HG03575 (cell line): ENCODE data around the gene ASB10.

Source experiments
- ATAC-seq: cut with Tn5 transposase; IDR thresholded peaks from one replicate; pipeline ENCODE4 v1.9.1; 2021; ENCODE audit not compliant: unreplicated experiment, insufficient number of reproducible peaks, low FRiP score; ENCODE audit errors: extremely low read depth

The ASB10 gene

DNA sequence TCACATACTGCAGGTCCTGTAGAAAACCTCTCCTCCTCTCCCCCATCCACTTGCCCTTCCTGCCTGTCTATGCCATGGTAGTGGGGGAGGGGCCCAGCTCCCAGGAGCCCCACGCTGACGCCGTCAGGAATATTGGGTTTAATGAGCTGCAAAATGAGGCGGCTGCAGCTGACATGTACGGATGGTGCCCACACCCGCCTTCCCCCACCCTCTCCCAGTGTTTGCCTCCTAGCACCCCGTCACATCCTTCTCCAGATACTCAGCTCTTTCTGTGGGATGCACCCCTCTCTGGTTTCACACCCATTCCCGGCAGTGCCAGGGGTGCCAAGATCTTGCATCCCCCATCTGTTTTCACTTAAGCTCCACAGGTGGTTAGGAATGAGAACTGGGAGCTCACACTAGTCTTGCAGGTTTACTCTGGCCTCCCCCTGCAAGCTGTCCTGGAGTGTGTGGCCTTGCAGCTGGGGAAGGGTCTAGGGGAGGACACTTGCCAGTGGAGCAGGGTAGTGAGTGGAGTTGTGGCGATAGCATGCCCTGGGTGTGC lies 45.7 kb downstream of the ASB10 start:
- ATAC-seq: no peak

DNA sequence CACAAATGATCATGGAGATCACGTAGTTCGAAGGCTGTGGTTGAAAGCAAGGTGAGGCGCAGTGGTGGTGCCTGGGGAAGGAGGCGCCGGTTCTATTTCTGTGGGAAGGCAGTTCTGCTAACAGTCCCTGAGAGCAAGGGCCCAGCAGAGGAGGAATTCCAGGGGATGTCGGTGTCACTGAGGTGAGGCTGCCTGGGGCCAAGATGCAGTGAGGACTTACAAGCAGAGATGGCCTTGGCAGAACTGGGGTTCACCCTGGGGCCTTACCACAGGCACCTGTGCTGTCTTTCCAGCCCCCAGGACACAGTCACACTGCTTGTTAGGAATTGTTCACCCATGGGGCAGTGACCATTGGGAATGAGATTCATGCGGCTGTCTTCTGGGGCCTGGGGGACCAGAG lies 46.2 kb downstream of the ASB10 start:
- no peak for ATAC-seq

DNA sequence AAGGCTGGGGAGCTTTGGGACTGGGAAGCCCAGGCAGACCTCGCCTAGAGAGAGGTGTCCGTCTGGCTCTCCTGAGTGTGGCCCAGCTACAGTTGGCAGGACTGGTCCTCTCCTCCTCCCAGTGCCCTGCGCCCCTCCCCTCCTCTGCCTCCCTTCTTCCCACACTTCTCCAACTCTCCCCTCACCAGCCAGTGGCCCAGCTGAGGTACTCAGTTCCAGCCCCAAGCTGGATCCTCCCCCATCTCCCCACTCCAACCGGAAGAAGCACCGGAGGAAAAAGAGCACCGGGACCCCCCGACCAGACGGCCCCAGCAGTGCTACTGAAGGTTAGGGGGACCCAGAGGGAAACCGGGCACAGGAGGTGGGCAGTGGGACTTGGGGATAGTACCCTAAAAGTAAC lies 47.3 kb downstream of the ASB10 start:
- no peak for ATAC-seq

DNA sequence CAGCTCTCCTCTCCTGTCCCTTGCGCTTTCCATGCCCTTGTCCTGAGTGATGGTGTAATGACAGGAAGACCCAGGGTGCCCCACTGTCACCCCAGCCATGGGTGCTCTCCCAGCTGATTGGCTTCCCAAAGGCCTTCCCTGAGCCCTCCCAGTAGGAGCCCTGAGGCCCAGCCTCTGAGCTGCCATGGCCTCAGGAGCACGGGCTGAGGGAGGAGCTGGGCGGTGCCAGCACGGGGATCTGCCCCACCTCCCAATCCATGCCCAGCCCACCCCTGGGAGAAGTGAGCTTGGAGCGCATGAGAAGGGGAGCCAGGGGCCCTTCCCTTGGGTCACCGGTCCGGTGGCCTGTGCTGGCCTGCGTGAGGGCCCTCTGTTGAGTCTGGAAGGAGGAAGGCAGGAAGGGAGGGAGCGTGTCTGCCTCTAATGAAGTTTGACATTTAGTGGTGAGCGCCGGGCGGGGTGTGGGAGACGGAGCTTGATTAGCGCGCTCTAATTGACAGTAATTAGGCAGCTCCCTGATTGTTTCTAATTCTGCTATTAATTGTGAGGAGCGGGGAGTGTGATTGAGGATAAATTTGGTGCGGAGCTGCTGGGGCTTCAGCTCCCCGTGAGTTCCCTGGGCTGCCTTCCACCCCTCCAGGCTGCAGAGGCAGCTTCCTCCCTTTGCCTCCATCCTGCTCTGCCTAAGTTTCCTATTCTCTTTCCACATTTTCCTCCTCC lies 47.8 kb downstream of the ASB10 start:
- ATAC-seq: no peak

DNA sequence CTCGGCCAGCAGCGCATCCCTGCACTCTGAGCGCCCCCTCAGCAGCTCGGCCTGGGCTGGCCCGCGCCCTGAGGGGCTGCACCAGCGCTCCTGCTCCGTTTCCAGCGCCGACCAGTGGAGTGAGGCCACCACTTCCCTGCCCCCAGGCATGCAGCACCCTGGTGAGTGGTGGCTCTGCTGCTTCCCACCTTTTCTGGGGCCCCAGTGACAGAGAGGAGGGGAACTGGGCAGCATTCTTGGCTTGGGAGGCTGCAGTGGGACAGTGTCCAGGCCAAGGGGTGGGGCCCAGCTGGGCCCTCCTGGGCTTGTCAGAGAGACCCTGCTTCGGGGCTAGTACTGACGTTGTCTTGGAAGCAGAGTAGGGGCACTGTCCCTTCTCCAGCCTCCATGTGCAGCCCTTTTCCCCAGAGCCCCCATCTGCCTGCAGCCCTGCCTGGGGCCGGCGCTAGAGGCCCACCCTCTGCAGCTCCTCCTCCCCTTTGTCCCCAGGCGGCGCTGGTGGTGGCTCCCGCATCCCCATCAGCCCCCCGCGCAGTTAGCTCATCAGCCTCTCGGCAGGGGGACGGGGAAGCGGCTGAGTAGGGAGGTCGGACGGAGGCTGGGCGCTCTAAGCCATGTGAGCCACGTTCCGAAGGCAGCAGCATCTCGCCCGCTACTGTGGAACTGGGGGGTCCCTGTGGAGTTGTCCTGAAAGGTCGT lies 48.7 kb downstream of the ASB10 start:
- no peak for ATAC-seq

DNA sequence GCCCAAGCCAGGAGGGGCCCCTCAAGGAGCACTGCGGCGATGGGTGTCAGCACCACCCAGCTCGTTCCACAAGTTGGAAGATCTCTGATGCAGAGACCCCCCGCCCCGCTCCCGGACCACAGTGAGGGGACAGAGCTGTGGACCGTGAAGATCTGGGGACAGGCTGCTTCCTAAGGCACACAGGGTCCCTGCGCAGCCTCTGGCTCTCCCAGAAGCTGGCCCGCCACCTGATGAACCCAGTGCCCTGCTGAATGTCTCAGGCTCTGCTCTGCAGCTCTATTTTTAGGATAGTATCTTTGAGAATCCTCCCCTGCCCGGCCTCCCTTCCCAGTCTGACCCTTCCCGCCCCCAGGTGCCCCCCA lies 49.3 kb downstream of the ASB10 start:
- no peak for ATAC-seq

DNA sequence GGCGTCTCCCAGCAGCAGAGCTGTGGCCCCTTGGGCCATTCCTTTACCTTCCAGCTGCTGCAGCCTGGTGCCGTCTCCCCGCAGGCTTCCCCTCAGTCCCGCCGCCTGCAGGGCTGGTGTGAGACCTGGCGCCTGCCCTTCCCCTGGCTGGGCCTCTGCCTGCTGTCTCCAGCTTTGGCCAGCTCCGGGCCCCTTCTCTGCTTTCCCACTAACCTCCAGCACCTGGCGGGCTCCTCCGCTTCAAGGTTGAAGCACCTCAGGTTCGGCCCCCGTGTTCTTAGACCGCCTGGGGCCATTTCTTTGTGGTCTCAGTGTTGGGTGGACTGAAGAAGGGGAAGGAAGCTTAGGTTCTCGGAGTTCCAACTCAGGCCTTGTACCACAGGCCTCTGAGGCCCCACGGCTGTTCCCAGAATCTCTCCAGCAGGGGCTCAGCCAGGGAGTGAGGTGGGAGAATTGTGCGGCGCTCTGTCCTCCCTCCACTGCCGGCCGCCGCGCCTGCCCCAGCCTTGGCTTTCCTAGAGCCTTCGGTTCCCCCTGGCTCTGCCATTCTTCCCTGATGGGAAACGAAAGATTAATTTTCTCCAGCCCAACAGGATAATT lies 49.9 kb downstream of the ASB10 start:
- no peak for ATAC-seq

DNA sequence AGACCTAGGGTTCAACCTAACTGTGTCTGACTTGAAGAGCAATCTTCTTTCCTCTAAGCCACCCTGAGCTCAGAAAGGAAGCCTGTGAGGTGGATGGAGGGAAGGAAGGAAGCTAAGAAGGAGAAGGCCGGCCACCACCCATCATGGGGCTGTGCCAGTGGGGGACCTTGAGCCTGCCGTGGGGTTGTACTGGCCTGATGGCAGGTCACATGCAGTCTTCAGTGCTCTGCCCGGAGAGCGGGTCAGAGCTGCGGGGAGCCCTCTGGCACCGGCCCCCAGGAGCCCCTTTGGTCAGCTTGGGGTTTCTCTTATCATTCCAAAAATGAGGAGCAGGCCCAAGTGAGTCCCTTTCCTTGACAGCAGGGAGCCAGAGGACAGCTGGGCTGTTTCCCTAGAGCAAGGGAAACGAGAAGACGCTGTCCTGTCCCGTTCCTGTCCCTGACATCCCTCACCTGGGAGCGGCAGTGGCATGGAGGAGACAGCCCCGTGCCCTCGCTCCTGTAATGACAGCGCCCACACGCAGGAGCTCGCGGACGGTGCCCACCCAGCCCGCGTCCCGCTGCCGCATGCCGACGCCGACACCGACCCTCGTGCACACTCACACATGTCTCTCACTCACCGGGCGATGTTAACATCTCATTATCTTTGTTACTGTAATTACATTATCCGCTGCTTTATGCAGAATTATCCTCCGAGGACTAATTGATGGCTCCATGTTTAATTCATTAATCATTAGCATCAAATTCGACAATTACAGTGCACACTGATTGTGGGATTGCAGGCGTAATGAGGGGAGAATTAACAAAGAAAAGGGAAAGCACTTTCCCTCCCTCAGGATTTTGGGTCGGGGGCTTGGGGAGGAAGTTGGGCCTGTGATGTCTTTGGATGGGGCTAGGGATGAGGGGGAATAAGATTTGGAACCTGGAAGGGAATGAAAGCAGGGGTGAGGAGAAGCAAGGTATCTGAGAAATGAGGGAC lies 50.9 kb downstream of the ASB10 start:
- ATAC-seq: no peak

DNA sequence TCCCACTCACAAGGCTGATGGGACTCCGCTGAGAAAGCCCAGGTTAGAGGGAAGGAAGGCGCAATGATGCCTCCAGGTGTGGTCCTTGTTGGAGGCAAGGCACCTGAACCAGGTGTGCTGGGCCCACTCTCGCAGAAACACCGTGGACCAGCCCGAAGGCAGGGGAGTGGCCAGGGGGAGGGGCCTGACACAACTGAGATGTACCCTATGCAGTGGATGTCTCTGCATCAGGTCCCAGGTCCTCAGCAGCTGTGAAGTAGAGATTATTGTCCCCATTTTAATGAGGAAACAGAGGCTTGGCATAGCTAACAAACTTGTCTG lies 51.6 kb downstream of the ASB10 start:
- no peak for ATAC-seq

DNA sequence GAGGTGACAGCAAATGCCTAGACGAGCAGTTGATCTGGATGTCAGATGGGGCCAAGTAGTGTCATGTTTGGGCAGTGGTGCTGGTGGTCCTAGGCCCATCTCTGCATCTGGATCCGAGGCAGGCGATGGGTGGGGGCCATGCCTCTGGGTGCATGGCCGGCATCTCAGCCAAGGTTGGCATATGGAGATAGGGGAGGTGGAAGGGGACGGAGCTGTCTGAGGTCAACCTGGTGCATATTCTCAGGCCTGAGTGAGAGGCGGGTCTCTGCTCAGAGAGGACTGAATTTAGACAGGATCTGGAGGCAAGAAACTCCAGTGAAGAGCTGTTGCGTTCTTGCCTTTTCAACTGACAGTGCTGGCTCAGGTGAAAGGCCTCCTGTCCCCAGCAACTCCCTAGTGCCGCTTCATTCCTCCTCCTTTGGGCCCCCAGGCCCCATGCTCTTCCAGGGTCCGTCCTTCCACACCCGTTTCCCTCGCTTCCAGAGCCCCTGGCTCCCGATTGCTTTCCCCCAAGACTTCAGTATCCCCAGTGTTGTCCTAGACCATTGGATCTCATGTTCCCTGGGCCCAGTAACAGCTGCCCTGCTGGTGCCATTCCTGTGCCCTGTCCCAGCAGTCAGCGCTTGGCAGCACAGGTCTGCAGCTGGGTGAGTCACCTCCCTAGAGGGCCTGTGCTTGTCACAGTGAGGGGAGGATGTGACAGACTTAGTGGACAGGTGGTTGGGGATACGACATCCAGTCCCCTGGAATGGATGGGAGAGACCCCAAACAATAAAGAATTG lies 52.1 kb downstream of the ASB10 start:
- ATAC-seq: no peak

DNA sequence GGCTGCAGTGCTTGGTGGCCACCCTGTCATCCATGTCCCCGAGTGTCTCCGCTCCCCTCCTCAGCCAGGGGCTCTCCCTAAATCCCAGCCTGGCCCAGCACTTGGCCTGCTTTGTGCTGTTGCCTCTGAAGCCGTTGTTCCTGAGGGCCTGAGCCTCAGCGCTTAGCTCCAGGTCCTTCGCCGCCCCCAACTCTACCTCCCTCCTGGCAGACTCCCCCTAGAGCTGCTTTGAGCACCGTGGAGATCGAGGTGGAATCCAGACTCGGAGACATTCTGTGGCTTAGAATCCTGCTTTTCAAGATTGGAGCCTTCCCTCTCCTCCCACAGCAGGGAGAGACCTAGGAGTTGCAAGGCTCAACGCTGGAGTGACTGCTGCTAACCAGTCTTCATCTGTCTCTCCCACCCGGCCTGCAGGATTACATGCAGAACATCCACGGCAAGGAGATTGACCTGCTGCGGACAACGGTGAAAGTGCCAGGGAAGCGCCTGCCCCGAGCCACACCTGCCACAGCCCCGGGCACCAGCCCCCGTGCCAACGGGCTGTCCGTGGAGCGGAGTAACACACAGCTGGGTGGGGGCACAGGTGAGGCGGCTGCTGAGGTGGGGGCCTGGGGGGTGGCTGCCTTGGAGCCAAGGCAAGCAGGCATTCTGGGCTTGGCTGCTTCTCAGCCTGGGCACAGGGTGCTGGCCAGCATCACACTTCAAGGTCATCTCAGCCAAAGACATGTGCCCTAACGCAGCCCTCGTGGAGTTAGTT lies 52.9 kb downstream of the ASB10 start:
- ATAC-seq: no peak

DNA sequence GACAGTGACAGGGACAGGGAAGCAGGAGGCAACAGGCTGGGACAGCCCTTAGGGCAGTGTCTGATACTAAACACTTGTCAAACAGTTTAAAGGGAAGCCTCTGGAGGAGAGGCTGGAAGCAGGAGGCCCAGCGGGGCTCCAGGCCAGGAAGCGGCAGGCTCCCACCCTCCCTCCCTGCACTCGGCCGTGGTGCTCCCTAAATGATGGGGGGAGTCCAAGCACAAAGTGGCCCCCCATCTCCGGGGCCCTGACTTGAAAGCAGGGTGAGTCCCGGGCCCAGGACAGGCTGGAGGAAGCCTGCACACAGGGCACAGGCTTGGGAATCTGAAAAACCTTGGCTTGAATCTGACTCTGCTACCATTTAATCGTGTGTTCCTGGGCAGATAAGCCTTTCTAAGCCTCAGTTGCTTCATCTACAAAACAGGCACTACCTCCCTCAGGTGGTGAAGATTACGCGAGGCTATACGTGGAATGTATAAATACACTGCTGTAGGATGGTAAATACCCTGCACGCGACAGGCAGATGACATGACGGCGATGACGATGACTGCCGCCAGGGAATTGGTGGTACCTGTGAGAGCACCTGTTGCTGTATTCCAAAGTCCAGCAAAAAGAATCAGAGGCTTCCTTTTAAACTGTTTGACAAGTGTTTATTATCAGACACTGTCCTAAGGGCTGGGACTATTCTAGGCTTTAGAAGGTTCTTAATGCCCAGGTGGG lies 53.6 kb downstream of the ASB10 start:
- ATAC-seq: no peak

DNA sequence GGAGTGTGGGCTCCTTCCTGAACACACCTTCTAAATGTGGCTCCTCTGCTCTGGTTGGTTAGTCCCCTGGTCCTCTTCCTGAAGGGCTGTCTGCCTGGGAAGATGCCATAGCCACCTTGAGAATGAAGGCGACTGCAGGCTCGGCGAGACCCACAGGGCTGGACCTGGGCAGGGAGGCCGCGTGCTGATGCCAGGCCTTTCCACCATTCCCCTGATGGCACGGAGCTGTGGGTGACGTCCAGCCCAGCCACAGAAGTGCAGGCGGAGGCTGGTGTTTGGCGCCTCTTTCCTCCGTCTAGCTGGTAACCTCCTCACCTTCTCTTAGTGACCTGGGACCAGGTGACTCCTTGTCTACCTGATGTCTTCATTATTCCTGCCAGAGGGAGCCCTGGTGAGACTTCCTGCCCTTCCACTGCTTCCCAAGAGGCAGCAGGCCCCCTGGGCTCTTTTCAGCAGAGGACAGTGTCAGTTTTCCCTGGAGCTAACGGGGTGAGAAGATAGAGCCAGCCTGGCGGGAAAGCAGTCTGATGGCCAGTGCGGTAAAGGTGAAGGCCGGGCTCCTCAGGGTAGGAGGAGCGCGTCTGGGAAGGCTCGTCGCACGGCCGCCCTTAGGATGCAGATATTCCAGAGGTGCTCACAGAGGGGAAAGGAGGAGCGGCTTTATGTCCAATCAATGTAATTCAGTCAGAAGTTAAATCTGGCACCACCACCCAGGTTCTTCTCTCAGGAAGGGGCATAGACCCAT lies 54.4 kb downstream of the ASB10 start:
- ATAC-seq: no peak

DNA sequence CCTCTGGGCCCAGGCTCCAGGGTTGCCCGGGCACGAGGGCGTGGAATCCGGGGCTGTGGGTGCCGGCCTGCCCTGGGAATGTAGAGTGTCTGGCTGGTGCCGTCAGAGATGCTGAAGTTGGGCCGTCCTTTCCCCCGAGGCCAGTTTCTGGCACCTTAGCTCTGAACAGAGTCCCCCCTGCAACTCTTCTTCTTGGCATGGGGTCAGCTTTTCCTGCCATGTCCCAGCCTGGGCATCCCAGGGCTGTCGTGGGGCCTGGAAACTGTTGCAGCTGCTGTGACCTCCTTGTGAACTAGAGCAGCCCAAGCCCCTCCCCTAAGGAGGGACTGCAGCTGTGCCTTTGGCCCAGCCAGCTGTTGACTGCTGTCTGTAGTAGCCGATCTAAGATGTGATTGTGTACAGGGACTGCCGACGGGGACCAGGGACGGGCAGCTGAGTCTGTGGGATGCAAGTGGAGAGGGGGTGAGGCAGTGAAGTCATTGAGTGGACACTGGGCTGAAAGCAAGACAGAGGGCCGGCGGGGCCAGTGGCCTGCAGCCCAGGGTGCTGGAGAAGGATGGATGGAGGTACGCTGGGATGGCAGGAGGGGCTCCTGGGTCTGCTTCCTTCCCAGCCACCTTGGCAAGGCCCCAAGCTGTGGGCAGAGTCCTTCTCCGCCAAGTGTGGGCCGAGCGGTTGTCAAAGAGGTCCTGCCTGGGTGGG lies 55.3 kb downstream of the ASB10 start:
- ATAC-seq: no peak

DNA sequence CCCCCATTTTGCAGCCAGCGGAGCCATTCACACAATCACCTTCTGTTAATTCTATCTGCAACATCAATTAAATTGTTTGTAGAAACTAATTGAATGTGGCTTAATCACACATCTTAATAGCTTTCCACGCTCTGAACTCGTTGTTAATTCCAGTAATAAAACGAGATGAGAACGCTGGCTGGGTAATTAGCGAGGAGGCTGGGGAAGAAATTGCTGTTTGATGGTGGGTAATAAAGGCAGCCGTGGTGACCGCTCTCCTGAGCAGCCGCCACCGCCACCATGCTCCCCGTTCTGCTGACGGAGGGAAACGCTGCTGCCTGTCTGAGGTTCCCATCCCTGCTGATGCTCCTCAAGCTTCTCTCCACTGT lies 55.8 kb downstream of the ASB10 start:
- ATAC-seq: no peak

DNA sequence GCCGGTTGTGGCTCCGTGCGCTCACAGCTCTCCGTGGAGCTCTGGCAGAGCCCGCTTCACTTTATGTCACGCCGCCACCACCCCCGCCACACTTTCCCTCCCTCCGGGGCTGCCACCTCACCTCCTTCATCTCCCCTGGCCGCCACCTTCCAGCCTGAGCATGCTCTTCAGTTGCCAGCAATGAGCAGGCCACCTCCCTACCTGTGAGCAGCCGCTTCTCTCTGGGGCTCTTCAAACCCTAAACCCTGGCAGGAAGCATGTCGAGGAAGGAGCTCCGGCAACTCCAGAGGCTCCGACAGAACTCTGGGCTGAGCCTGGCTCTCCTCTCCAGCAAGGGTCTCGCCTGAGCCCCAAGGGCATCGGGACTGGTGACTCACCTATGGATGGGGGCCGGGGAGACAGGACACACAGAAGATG lies 56.3 kb downstream of the ASB10 start:
- no peak for ATAC-seq
